H1 (cell line): ENCODE data around the gene MAD2L2. TPM values are rescaled to one million over a fixed set of nuclear protein-coding genes. Genes with fewer than 3 reads are reported as not detected.

ENCODE experiments used
- ATF3 ChIP-seq: IDR thresholded peaks from 2 replicates; pipeline ENCODE4 v1.6.1; 2011; ENCODE audit warnings: low read depth, mild to moderate bottlenecking, low read length; ENCODE audit not compliant: insufficient read depth
- BRCA1 ChIP-seq: IDR thresholded peaks from 2 replicates; pipeline ENCODE4 v1.6.1; 2012; ENCODE audit warnings: low read depth, low read length, improper control_type of control experiment
- CHD2 ChIP-seq: IDR thresholded peaks from 2 replicates; pipeline ENCODE4 v1.6.1; 2012; ENCODE audit warnings: low read length, improper control_type of control experiment
- KDM1A ChIP-seq: fragments of 200-600, 300-600 bp; sonication (generic); IDR thresholded peaks from 2 replicates; pipeline ENCODE4 v1.7.1; 2016; ENCODE audit warnings: mild to moderate bottlenecking, low read length, borderline replicate concordance
- KDM5A ChIP-seq: fragments of 200-600 bp; IDR thresholded peaks from 2 replicates; pipeline ENCODE4 v1.7.1; 2012; ENCODE audit warnings: mild to moderate bottlenecking, low read length, inconsistent platforms, mixed read lengths
- MAFK ChIP-seq: IDR thresholded peaks from 2 replicates; pipeline ENCODE4 v1.6.1; 2012; ENCODE audit warnings: low read depth, mild to moderate bottlenecking, improper control_type of control experiment, low read length
- POLR2AphosphoS5 ChIP-seq: IDR thresholded peaks from 2 replicates; pipeline ENCODE4 v1.6.1; 2011; ENCODE audit warnings: low read depth, low read length
- POU5F1 ChIP-seq: IDR thresholded peaks from 2 replicates; pipeline ENCODE4 v1.6.1; 2011; ENCODE audit warnings: low read depth, mild to moderate bottlenecking, low read length, moderate library complexity
- YY1 ChIP-seq: IDR thresholded peaks from 2 replicates; pipeline ENCODE4 v1.6.1; 2011; ENCODE audit warnings: low read depth, mild to moderate bottlenecking, low read length
- polyA plus RNA-seq, 7 experiments: library from polyadenylated mRNA; depleted of rRNA in 3 of 7; stranded (reverse) in 5 of 7; unstranded in 2 of 7; fragments of >200 nt in 5 of 7; fragments of 200-250 nt in 2 of 7; gene quantifications; 1 replicate in 5 of 7; 2 replicates in 1 of 7; 4 replicates in 1 of 7; pipeline versions ENCODE4 v1.2.1 to v1.2.3, GENCODE V29; 2011 to 2013; ENCODE audit warnings: missing spikeins in 2 of 7, mixed read lengths in 2 of 7
- total RNA-seq: library from RNA; stranded (reverse); fragmentation: NEBNext Ultra II Directional; extraction: Animal tissue kit (Norgen Biotek cat#: 25700); gene quantifications from 2 replicates; pipeline ENCODE4 v1.2.1, GENCODE V29; 2021
- TF ChIP-seq, protein P1 (sequence below), 3 experiments: IDR thresholded peaks; 1 replicate in 2 of 3; 2 replicates in 1 of 3; pipeline versions ENCODE4 v1.5.1 to v1.6.1; 2011; ENCODE audit warnings: low read length in 3 of 3, mild to moderate bottlenecking in 3 of 3, inconsistent platforms in 2 of 3, low read depth in 1 of 3, moderate library complexity in 1 of 3; ENCODE audit not compliant: insufficient read depth in 1 of 3; ENCODE audit errors: control extremely low read depth in 1 of 3
- TF ChIP-seq, protein P2 (sequence below): IDR thresholded peaks from 2 replicates; pipeline ENCODE4 v1.6.1; 2011; ENCODE audit warnings: low read length, improper control_type of control experiment
- TF ChIP-seq, protein P3 (sequence below): IDR thresholded peaks from 2 replicates; pipeline ENCODE4 v1.6.1; 2012; ENCODE audit warnings: low read length, inconsistent platforms

Gene MAD2L2
- total and polyA plus RNA-seq, 2 of the 8 experiments (the other 6 are each of a cell fraction or from before 2014, with no cell fraction given) = 310 to 469 TPM

DNA sequence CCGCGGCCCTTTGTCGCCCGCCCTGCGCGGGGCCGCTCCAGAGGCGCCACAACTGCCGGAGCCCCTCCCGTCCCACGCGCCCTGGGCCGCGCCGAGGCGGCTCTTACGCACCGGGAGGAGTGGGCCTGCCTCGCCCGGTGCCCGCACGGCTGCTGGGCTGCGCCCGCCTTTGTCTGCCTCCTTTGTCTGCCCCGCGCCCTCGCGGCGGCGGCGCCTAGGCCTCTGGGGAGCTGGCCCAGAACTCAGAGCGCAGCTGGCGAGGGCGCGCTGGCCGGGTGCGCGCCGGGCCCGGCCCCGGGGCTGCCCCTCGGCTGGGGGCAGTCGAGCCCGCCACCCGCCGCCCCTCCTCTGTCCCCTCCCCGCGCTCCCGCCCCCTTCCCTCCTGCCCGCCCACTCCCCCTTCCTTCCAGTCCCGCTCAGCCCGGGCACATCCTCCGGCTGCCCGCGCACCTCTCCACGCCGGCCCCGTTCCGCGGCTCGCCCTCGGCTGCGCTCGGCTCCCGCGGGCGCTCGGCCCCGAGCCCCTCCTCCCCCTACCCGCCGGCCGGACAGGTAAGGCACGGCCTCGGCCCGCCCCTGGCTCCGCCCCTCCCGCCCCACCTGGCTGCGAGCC lies 10.5 kb upstream of the MAD2L2 start, which contains the start of gene DRAXIN (continued):
- TF ChIP-seq ATF3 (no peak), BRCA1 (no peak), KDM1A (no peak), POLR2AphosphoS5 (0 out of 2 replicates have a peak, but pooled peaks have one; percentile 16), CHD2 (no peak), KDM5A (no peak), YY1 (no peak), MAFK (no peak), POU5F1 (no peak)
- TF ChIP-seq, protein P1, sequence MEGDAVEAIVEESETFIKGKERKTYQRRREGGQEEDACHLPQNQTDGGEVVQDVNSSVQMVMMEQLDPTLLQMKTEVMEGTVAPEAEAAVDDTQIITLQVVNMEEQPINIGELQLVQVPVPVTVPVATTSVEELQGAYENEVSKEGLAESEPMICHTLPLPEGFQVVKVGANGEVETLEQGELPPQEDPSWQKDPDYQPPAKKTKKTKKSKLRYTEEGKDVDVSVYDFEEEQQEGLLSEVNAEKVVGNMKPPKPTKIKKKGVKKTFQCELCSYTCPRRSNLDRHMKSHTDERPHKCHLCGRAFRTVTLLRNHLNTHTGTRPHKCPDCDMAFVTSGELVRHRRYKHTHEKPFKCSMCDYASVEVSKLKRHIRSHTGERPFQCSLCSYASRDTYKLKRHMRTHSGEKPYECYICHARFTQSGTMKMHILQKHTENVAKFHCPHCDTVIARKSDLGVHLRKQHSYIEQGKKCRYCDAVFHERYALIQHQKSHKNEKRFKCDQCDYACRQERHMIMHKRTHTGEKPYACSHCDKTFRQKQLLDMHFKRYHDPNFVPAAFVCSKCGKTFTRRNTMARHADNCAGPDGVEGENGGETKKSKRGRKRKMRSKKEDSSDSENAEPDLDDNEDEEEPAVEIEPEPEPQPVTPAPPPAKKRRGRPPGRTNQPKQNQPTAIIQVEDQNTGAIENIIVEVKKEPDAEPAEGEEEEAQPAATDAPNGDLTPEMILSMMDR (IDR thresholded peaks at IDR 0.05; ENCODE audit: control extremely low read depth in 1 of 3, insufficient read depth in 1 of 3, low read depth in 1 of 3, low read length in 3 of 3) = no peak
- TF ChIP-seq, protein P2, sequence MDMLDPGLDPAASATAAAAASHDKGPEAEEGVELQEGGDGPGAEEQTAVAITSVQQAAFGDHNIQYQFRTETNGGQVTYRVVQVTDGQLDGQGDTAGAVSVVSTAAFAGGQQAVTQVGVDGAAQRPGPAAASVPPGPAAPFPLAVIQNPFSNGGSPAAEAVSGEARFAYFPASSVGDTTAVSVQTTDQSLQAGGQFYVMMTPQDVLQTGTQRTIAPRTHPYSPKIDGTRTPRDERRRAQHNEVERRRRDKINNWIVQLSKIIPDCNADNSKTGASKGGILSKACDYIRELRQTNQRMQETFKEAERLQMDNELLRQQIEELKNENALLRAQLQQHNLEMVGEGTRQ = no peak
- TF ChIP-seq, protein P3, sequence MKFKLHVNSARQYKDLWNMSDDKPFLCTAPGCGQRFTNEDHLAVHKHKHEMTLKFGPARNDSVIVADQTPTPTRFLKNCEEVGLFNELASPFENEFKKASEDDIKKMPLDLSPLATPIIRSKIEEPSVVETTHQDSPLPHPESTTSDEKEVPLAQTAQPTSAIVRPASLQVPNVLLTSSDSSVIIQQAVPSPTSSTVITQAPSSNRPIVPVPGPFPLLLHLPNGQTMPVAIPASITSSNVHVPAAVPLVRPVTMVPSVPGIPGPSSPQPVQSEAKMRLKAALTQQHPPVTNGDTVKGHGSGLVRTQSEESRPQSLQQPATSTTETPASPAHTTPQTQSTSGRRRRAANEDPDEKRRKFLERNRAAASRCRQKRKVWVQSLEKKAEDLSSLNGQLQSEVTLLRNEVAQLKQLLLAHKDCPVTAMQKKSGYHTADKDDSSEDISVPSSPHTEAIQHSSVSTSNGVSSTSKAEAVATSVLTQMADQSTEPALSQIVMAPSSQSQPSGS = no peak; the same call in 1 of the 2 replicates
